RWPE2 (cell line): Measurements from ENCODE around the gene CAPN11.
"Not testable (repeated sequence)": the region's sequence is repeated elsewhere in the genome, so short reads cannot be mapped to it uniquely, and the experiment has no call there.

Experiments used
- ATAC-seq: fragments of 200-7000 bp; cut with Tn5 transposase; 3 replicates; pipeline ENCODE4 v1.9.1; 2021; ENCODE audit warnings: low read depth
- DNase-seq: peaks from one replicate; pipeline ENCODE4 v3.0.0-alpha.2; 2020; ENCODE audit warnings: low spot score
- H3K27ac ChIP-seq: fragments of 450-650 bp; 2 replicates; pipeline ENCODE4 v1.5.1; 2017; ENCODE audit warnings: mild to moderate bottlenecking; ENCODE audit not compliant: poor library complexity, severe bottlenecking
- H3K27me3 ChIP-seq: fragments of 250-450 bp; sonication (Bioruptor Pico); 2 replicates; pipeline ENCODE4 v1.5.1; 2021; ENCODE audit warnings: mild to moderate bottlenecking, moderate library complexity; ENCODE audit not compliant: insufficient read depth, poor library complexity, severe bottlenecking
- H3K36me3 ChIP-seq: fragments of 250-450 bp; sonication (Bioruptor Pico); 2 replicates; pipeline ENCODE4 v1.5.1; 2020; ENCODE audit warnings: low read depth, mild to moderate bottlenecking, moderate library complexity
- H3K4me1 ChIP-seq: fragments of 250-450 bp; sonication (Bioruptor Pico); 2 replicates; pipeline ENCODE4 v1.5.1; 2021; ENCODE audit warnings: mild to moderate bottlenecking, moderate library complexity; ENCODE audit not compliant: insufficient read depth, poor library complexity, severe bottlenecking
- H3K4me3 ChIP-seq: fragments of 250-450 bp; sonication (Bioruptor Pico); 2 replicates; pipeline ENCODE4 v1.5.1; 2021; ENCODE audit warnings: mild to moderate bottlenecking, moderate library complexity; ENCODE audit not compliant: severe bottlenecking
- H3K9me3 ChIP-seq: fragments of 250-450 bp; sonication (Bioruptor Pico); 2 replicates; pipeline ENCODE4 v1.5.1; 2021; ENCODE audit warnings: mild to moderate bottlenecking, moderate library complexity; ENCODE audit not compliant: severe bottlenecking
- CTCF ChIP-seq: fragments of 450-650 bp; IDR thresholded peaks from one replicate; pipeline ENCODE4 v1.5.1; 2017; ENCODE audit warnings: mild to moderate bottlenecking, moderate library complexity; ENCODE audit not compliant: poor library complexity, severe bottlenecking

Gene CAPN11

DNA sequence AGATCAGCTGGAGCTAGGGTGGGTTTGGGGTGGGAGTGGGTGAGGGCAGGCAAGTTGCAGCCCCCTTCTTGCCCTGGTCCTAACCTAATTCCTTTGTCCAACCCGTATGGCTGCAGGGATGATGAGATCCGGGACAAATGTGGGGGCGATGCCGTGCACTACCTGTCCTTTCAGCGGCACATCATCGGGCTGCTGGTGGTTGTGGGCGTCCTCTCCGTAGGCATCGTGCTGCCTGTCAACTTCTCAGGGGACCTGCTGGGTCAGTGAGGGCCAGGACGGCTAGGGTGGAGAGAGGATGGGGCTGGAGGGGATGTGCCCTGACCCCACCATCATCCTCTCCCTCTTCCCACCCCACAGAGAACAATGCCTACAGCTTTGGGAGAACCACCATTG is 19.3 kb upstream of the CAPN11 start:
- Histone ChIP-seq H3K9me3 (no peaks in the 10 kb centered on the region), H3K27ac (no peak overlapping the region), H3K27me3 (no peaks in the 10 kb centered on the region), H3K36me3 (peaks cover 57% of the 10 kb centered on the region), H3K4me3 (no peak overlapping the region), H3K4me1 (no peaks in the 10 kb centered on the region)
- DNase-seq = no peak
- no peak for TF ChIP-seq CTCF
- no peak for ATAC-seq

DNA sequence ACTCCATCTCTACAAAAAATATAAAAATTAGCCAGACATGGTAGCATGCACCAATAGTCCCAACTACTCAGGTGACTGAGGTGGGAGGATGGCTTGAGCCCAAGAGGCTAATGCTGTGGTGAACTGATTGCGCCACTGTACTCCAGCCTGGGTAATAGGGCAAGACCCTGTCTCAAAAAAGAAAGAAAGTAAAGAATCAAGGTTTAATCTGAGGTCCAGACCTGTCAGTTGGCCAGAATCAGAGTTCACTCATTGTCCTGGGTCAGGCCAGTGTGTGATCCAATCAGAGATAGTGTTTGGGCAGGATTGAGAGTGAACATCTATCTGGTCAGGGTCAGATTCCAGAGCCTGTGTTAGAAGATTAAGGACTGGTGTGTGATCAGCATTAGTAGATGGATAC is 15.8 kb upstream of the CAPN11 start:
- no peaks in the 10 kb centered on the region for H3K27me3 ChIP-seq
- H3K4me3 ChIP-seq = no peak overlapping the region
- no peaks in the 10 kb centered on the region for H3K9me3 ChIP-seq
- no peak overlapping the region for H3K27ac ChIP-seq
- H3K4me1 ChIP-seq = no peaks in the 10 kb centered on the region
- H3K36me3 ChIP-seq = peaks cover 53% of the 10 kb centered on the region
- no peak for DNase-seq
- no peak for ATAC-seq
- TF ChIP-seq CTCF = no peak

- no peak for ATAC-seq
- DNase-seq = no peak
- Histone ChIP-seq H3K4me1 (no peaks in the 10 kb centered on the region), H3K27ac (no peak overlapping the region), H3K27me3 (no peaks in the 10 kb centered on the region), H3K9me3 (no peaks in the 10 kb centered on the region), H3K4me3 (no peak overlapping the region), H3K36me3 (peaks cover 53% of the 10 kb centered on the region)
- TF ChIP-seq CTCF = no peak
Measured at GRCh38 chr6:44143731-44144130, 14.9 kb upstream of the CAPN11 start.

- H3K27me3 ChIP-seq, ATAC-seq, H3K27ac ChIP-seq, H3K4me1 ChIP-seq, H3K9me3 ChIP-seq, DNase-seq, H3K4me3 ChIP-seq: not testable (repeated sequence)
- H3K36me3 ChIP-seq = peaks cover 53% of the 10 kb centered on the region
Measured at GRCh38 chr6:44144536-44144935, 14.1 kb upstream of the CAPN11 start.

DNA sequence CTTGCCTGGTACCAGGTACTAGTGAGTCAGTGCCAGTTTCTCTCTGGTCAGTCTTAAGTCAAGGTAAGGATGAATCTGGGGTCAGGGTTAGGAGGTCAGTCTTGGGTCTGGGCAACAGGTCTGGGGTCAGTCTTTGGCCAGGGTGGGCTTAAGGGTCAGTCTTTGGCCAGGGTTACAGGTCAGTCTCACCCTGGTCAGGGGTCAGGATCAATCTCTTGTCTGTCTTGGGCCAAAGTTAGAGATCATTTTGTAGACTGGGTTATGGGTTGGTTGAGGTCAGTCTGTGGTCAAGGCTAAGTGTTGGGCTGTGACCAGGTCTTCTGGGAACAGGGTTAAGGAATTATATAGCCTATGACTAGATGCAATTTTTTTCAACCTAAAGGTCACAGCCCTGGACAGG is 12.8 kb upstream of the CAPN11 start:
- peak; percentile 21 for DNase-seq
- ATAC-seq = no peak
- no peak for TF ChIP-seq CTCF
- no peaks in the 10 kb centered on the region for H3K9me3 ChIP-seq
- H3K4me1 ChIP-seq = no peaks in the 10 kb centered on the region
- peaks cover 40% of the 10 kb centered on the region for H3K36me3 ChIP-seq
- H3K4me3 ChIP-seq = no peak overlapping the region
- H3K27ac ChIP-seq = no peak overlapping the region
- no peaks in the 10 kb centered on the region for H3K27me3 ChIP-seq
